ENCODE results near the gene ZNF157. TPM values are rescaled to one million over a fixed set of nuclear protein-coding genes. Genes with fewer than 3 reads are reported as not detected.

The ZNF157 gene
- total RNA-seq, 2 experiments from 2014 or later = 0.83 to 1.1 TPM

DNA sequence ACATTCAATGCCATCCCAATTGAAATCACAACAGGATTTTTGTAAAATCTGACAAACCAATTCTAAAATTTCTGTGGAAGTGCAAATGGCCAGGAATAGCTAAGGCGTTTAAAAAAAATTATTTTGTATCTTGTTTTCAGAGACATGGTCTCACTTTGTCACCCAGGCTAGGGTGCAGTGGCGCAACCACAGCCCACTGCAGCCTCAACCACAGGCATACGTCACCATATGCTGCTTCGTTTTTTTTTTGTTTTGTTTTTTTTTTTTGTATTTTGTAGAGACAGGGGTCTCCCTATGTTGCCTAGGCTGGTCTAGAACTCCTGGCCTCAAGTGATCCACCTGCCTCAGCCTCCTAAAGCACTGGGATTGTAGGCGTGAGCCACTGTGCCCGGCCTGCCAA is 88.2 kb downstream of the ZNF157 start:
- peak; percentile 33 for ATAC-seq (ENCODE audit: low read depth)
- peak; percentile 39 for DNase-seq

DNA sequence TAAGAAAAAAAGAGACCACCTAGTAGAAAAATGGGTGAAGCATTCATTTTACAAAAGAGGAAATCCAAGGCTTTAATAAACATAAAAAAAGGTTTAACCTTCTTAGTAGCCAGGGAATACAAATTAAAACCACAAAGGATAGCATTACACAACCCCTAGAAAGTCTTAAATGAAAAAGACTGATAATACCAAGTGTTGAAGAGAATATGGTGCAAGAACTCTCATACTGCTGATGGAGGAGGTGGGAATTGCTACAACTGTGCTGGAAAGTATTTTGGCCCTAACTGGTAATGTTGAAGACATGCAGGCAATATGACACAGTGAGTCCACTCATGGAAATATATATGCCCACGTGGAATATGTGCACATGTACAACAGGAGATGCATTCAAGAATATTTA is 90.2 kb downstream of the ZNF157 start:
- peaks cover 5% of the 10 kb centered on the region for H3K4me1 Mint-ChIP-seq
- H3K36me3 Mint-ChIP-seq = peaks cover 56% of the 10 kb centered on the region
- POLR2A ChIA-PET = no interaction called here
- no peak overlapping the region for H3K27ac Mint-ChIP-seq
- peaks cover 2% of the 10 kb centered on the region for H3K9me3 Mint-ChIP-seq
- DNase-seq = no peak
- H3K4me3 Mint-ChIP-seq = no peak overlapping the region
- no peak for ATAC-seq (ENCODE audit: low read depth)
- no peaks in the 10 kb centered on the region for H3K27me3 Mint-ChIP-seq

More for the DNA sequence above, 88.2 kb downstream of the ZNF157 start:
- H3K9me3 Mint-ChIP-seq = peaks cover 5% of the 10 kb centered on the region
- H3K27me3 Mint-ChIP-seq = no peaks in the 10 kb centered on the region
- peaks cover 61% of the 10 kb centered on the region for H3K36me3 Mint-ChIP-seq
- H3K4me3 Mint-ChIP-seq = no peak overlapping the region
- H3K27ac Mint-ChIP-seq = no peak overlapping the region
- POLR2A ChIA-PET = no interaction called here
- H3K4me1 Mint-ChIP-seq = peaks cover 5% of the 10 kb centered on the region

Other genes starting within 250 kb of the ZNF157 start
- 10 to 100 TPM; 71.7 to 78.7 TPM for gene NDUFB11, start 225.9 kb upstream of the ZNF157 start, total RNA-seq
- gene RBM10, start 225.4 kb upstream of the ZNF157 start, total RNA-seq = 10 to 100 TPM; 59.9 to 61.2 TPM
- 100 to 1,000 TPM; 149 to 155 TPM for gene UBA1, start 176.7 kb upstream of the ZNF157 start, total RNA-seq
- gene CDK16, start 151.9 kb upstream of the ZNF157 start, total RNA-seq = 10 to 100 TPM; 62.3 to 67.1 TPM
- 100 to 1,000 TPM; 101 TPM for gene USP11, start 137.6 kb upstream of the ZNF157 start, total RNA-seq
- 10 to 100 TPM; 11.2 to 13.5 TPM for gene ZNF41, start 112.6 kb downstream of the ZNF157 start, total RNA-seq
- 10 to 100 TPM; 78.5 to 79.3 TPM for gene ARAF, start 190.6 kb downstream of the ZNF157 start, total RNA-seq
- gene TIMP1, start 211.9 kb downstream of the ZNF157 start, total RNA-seq = 10 to 100 TPM; 54.9 to 56.0 TPM
- under 1 TPM; 0.37 to 1.00 TPM for gene SYN1, start 249.3 kb downstream of the ZNF157 start, total RNA-seq

Data from activated naive CD8-positive, alpha-beta T cell treated with anti-CD3 and anti-CD28 coated beads, Interleukin-2, amount 10 ng/mL, durations not matched to agents 7 days and 5 days (primary cell).